Measurements from ENCODE around the gene ENO2. TPM values are rescaled to one million over a fixed set of nuclear protein-coding genes. Genes with fewer than 3 reads are reported as not detected.

The ENO2 gene
- total RNA-seq, 1 donor: 13.4 TPM

DNA sequence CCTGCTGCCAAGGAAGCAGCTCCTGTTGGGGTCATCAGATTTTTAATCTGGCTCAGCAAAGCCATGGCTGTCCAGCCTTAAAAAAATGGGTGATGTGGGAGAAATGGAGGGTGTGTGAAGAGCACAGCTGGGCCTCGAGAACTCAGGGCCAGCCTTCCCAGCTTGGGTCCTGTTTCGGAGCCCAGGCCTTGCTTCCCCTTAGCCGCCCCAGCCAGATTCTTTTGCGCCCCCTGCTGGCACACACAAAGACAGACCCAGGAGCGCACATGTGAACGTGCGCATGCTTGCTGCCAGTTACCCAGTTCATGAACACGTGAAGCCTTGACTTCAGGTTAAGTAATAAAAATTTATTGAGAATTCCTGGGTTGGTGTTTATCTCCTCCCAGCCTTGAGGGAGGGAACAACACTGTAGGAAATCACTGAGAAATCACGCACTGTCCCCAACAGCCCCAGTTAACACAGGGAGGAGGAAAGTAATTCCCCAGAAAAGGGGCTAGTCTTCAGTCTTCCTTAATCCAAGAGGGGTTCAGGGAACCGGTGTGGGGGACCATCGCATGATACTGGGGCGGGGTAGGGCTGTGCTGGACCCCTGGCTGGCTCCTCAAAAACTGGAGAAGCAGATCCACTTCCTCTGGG, 50.8 kb downstream of the ENO2 start:
- Histone ChIP-seq H3K27ac (ENCODE audit: low read depth, low read length) (peak overlapping the region; percentile 48), H3K4me1 (ENCODE audit: insufficient read depth, low read length) (peaks cover 26% of the 10 kb centered on the region), H3K4me2 (ENCODE audit: insufficient read depth, low read length) (no peak overlapping the region), H4K20me1 (ENCODE audit: insufficient read depth, low read length) (peaks cover 4% of the 10 kb centered on the region), H3K9me3 (ENCODE audit: low read depth, low read length) (no peaks in the 10 kb centered on the region), H3K27me3 (ENCODE audit: insufficient read depth, low read length) (no peaks in the 10 kb centered on the region), H3K36me3 (ENCODE audit: insufficient read depth, low read length) (peaks cover 46% of the 10 kb centered on the region), H3K79me2 (ENCODE audit: insufficient read depth, low read length) (peaks cover 32% of the 10 kb centered on the region), H3K4me3 (ENCODE audit: insufficient read depth, low read length) (no peak overlapping the region), H2AFZ (ENCODE audit: low read length) (peak overlapping the region; percentile 36)
- peak; percentile 98 for DNase-seq (ENCODE audit: insufficient read length, low spot score, missing footprints)
- TF ChIP-seq, protein P1, sequence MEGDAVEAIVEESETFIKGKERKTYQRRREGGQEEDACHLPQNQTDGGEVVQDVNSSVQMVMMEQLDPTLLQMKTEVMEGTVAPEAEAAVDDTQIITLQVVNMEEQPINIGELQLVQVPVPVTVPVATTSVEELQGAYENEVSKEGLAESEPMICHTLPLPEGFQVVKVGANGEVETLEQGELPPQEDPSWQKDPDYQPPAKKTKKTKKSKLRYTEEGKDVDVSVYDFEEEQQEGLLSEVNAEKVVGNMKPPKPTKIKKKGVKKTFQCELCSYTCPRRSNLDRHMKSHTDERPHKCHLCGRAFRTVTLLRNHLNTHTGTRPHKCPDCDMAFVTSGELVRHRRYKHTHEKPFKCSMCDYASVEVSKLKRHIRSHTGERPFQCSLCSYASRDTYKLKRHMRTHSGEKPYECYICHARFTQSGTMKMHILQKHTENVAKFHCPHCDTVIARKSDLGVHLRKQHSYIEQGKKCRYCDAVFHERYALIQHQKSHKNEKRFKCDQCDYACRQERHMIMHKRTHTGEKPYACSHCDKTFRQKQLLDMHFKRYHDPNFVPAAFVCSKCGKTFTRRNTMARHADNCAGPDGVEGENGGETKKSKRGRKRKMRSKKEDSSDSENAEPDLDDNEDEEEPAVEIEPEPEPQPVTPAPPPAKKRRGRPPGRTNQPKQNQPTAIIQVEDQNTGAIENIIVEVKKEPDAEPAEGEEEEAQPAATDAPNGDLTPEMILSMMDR (IDR thresholded peaks at IDR 0.05; ENCODE audit: extremely low read depth, low read depth, low read length): peak; percentile 96

DNA sequence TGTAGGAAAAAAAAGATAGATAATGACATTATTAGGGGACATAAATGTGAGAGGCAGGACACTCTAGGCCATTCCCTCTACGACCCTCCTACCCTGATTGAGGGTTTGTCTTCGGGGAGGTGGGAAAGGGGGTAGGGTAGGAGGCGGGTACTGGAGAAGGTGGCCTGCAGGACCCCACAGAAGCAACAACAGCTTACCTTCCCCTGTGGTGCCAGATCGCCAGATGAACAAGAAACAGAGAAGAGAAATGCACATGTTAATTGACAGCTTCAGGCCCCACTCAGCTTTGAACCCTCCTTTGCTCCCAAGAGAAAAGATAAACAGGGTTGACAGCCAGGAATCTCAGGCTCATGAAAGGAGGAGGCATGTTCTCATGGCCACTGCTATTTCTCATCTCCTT, 51.3 kb downstream of the ENO2 start:
- no peak overlapping the region for H3K4me2 ChIP-seq (ENCODE audit: insufficient read depth, low read length)
- TF ChIP-seq, protein P1 (IDR thresholded peaks at IDR 0.05; ENCODE audit: extremely low read depth, low read depth, low read length): no peak
- no peak overlapping the region for H3K27ac ChIP-seq (ENCODE audit: low read depth, low read length)
- peaks cover 46% of the 10 kb centered on the region for H3K36me3 ChIP-seq (ENCODE audit: insufficient read depth, low read length)
- peaks cover 26% of the 10 kb centered on the region for H3K4me1 ChIP-seq (ENCODE audit: insufficient read depth, low read length)
- peaks cover 4% of the 10 kb centered on the region for H4K20me1 ChIP-seq (ENCODE audit: insufficient read depth, low read length)
- no peak overlapping the region for H3K4me3 ChIP-seq (ENCODE audit: insufficient read depth, low read length)
- no peaks in the 10 kb centered on the region for H3K27me3 ChIP-seq (ENCODE audit: insufficient read depth, low read length)
- H3K9me3 ChIP-seq (ENCODE audit: low read depth, low read length): no peaks in the 10 kb centered on the region
- H2AFZ ChIP-seq (ENCODE audit: low read length): no peak overlapping the region
- H3K79me2 ChIP-seq (ENCODE audit: insufficient read depth, low read length): peaks cover 35% of the 10 kb centered on the region
- DNase-seq (ENCODE audit: insufficient read length, low spot score, missing footprints): no peak

DNA sequence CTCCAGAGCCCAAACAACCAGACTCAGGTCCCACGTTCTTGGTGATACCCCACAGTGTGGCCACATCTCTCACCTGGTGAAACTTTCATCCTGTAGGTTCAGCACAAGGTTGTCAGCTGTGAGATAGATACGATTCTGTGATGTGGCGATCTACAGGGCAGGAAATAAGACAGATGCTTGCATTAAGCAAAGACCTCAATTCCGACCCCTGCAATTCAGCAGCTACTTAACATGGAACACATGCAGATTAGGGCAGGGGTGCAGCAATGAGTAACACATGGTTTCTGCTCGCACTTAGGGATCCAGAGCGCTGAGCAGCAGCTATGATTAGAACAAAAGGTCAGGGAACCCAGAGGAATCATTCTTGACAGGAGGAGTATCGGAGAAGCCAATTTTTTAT, 52.0 kb downstream of the ENO2 start:
- Histone ChIP-seq H3K4me2 (ENCODE audit: insufficient read depth, low read length) (no peak overlapping the region), H4K20me1 (ENCODE audit: insufficient read depth, low read length) (peaks cover 4% of the 10 kb centered on the region), H3K27ac (ENCODE audit: low read depth, low read length) (no peak overlapping the region), H3K27me3 (ENCODE audit: insufficient read depth, low read length) (no peaks in the 10 kb centered on the region), H3K79me2 (ENCODE audit: insufficient read depth, low read length) (peaks cover 41% of the 10 kb centered on the region), H3K4me1 (ENCODE audit: insufficient read depth, low read length) (peaks cover 20% of the 10 kb centered on the region), H3K4me3 (ENCODE audit: insufficient read depth, low read length) (no peak overlapping the region), H3K36me3 (ENCODE audit: insufficient read depth, low read length) (peaks cover 46% of the 10 kb centered on the region), H3K9me3 (ENCODE audit: low read depth, low read length) (no peaks in the 10 kb centered on the region), H2AFZ (ENCODE audit: low read length) (no peak overlapping the region)
- no peak for DNase-seq (ENCODE audit: insufficient read length, low spot score, missing footprints)
- TF ChIP-seq, protein P1 (IDR thresholded peaks at IDR 0.05; ENCODE audit: extremely low read depth, low read depth, low read length): no peak

DNA sequence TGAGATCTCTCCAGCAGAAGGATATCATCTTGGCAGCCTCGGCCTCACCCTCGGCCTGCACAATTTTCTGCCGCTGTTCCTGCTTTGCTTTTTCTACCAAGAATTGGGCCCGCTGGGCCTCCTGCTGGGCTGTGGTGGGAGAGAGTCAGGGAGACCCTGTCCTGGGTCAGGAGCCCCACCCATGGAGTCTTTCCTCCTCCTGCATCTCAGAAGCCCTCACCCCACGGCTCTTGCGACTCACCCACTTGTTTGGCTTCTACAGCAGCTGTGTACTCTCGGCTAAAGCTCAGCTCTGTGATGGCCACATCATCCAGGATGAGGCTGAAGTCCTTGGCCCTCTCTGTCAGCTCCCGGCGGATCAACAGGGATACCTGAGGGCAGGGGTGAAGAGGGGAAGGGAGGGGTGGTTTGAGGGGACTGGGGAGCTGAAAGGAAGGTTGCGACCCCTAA, 53.3 kb downstream of the ENO2 start:
- Histone ChIP-seq H4K20me1 (ENCODE audit: insufficient read depth, low read length) (peaks cover 4% of the 10 kb centered on the region), H2AFZ (ENCODE audit: low read length) (no peak overlapping the region), H3K4me1 (ENCODE audit: insufficient read depth, low read length) (peaks cover 16% of the 10 kb centered on the region), H3K4me2 (ENCODE audit: insufficient read depth, low read length) (no peak overlapping the region), H3K4me3 (ENCODE audit: insufficient read depth, low read length) (no peak overlapping the region), H3K9me3 (ENCODE audit: low read depth, low read length) (no peaks in the 10 kb centered on the region), H3K79me2 (ENCODE audit: insufficient read depth, low read length) (peaks cover 55% of the 10 kb centered on the region), H3K27me3 (ENCODE audit: insufficient read depth, low read length) (no peaks in the 10 kb centered on the region), H3K36me3 (ENCODE audit: insufficient read depth, low read length) (peaks cover 46% of the 10 kb centered on the region), H3K27ac (ENCODE audit: low read depth, low read length) (no peak overlapping the region)
- no peak for DNase-seq (ENCODE audit: insufficient read length, low spot score, missing footprints)
- TF ChIP-seq, protein P1 (IDR thresholded peaks at IDR 0.05; ENCODE audit: extremely low read depth, low read depth, low read length): no peak
